Urinary bladder (tissue), 4 donors: ENCODE data around the gene DNAJB6. TPM values are rescaled to one million over a fixed set of nuclear protein-coding genes. Genes with fewer than 3 reads are reported as not detected.

Source experiments
- DNase-seq: peaks from one replicate; pipeline ENCODE4 v3.0.0-alpha.2; 2015; ENCODE audit errors: extremely low spot score
- H3K27ac ChIP-seq: one replicate; pipeline ENCODE4 v1.5.1; 2013; ENCODE audit warnings: low read depth, mild to moderate bottlenecking, moderate library complexity
- H3K36me3 ChIP-seq: one replicate; pipeline ENCODE4 v1.6.1; 2013; ENCODE audit warnings: mild to moderate bottlenecking, moderate library complexity; ENCODE audit not compliant: insufficient read depth
- H3K4me1 ChIP-seq: one replicate; pipeline ENCODE4 v1.6.1; 2013; ENCODE audit warnings: mild to moderate bottlenecking, moderate library complexity; ENCODE audit not compliant: insufficient read depth
- H3K4me3 ChIP-seq: one replicate; pipeline ENCODE4 v1.5.1; 2013; ENCODE audit warnings: low read depth, low read length
- WGBS: extraction: QIAGEN DNeasy Blood & Tissue Kit; methylation state at CpG from one replicate; pipeline ENCODE4 v1.1.7; 2013; 5-methylcytosine and 5-hydroxymethylcytosine counted together
- polyA plus RNA-seq: library from polyadenylated mRNA; stranded (reverse); fragments of 200-250 nt; gene quantifications from one replicate; pipeline ENCODE4 v1.2.3, GENCODE V29; 2013
- total RNA-seq: library from RNA; depleted of rRNA; stranded (reverse); fragments of >200 nt; gene quantifications from one replicate; pipeline ENCODE4 v1.2.3, GENCODE V29; 2014
- donor health status: healthy with polysubstance abuse.
- donor health status: healthy.

Gene DNAJB6
- total and polyA plus RNA-seq, 2 donors = 90.4 to 137 TPM

- H3K4me3 ChIP-seq = peak overlapping the region; percentile 94
- no peaks in the 10 kb centered on the region for H3K36me3 ChIP-seq
- no peak for DNase-seq
- H3K27ac ChIP-seq = peak overlapping the region; percentile 98
- WGBS = under 1% methylated on average over 59 of the region's 59 CpGs
- peaks cover 4% of the 10 kb centered on the region for H3K4me1 ChIP-seq
Observed at GRCh38 chr7:157337316-157338149, 729 bp downstream of the DNAJB6 start.

- 55% methylated on average over 25 of the region's 25 CpGs for WGBS
- Histone ChIP-seq H3K4me3 (no peak overlapping the region), H3K4me1 (peaks cover 4% of the 10 kb centered on the region), H3K27ac (no peak overlapping the region), H3K36me3 (no peaks in the 10 kb centered on the region)
- no peak for DNase-seq
Observed at GRCh38 chr7:157339777-157340677, 3.2 kb downstream of the DNAJB6 start.

- WGBS = 71% methylated on average over 11 of the region's 11 CpGs
- Histone ChIP-seq H3K4me1 (no peaks in the 10 kb centered on the region), H3K27ac (no peak overlapping the region), H3K36me3 (no peaks in the 10 kb centered on the region), H3K4me3 (no peak overlapping the region)
- DNase-seq = no peak
Observed at GRCh38 chr7:157347217-157347904, 10.6 kb downstream of the DNAJB6 start.

- Histone ChIP-seq H3K4me1 (peaks cover 2% of the 10 kb centered on the region), H3K4me3 (no peak overlapping the region), H3K36me3 (no peaks in the 10 kb centered on the region), H3K27ac (no peak overlapping the region)
- WGBS = 86% methylated on average over 11 of the region's 11 CpGs
- no peak for DNase-seq
Observed at GRCh38 chr7:157348548-157348947, 11.7 kb downstream of the DNAJB6 start.

- WGBS = 71% methylated on average over 6 of the region's 6 CpGs
- H3K36me3 ChIP-seq = no peaks in the 10 kb centered on the region
- DNase-seq = no peak
- H3K4me1 ChIP-seq = peaks cover 2% of the 10 kb centered on the region
- H3K27ac ChIP-seq = no peak overlapping the region
- H3K4me3 ChIP-seq = no peak overlapping the region
Observed at GRCh38 chr7:157352516-157352915, 15.7 kb downstream of the DNAJB6 start.

GRCh38 chr7:157355784-157356511 lies 19.1 kb downstream of the DNAJB6 start:
- peaks cover 2% of the 10 kb centered on the region for H3K36me3 ChIP-seq
- WGBS = 47% methylated on average over 15 of the region's 15 CpGs
- DNase-seq = peak; percentile 26
- peaks cover 2% of the 10 kb centered on the region for H3K4me1 ChIP-seq
- H3K4me3 ChIP-seq = no peak overlapping the region
- no peak overlapping the region for H3K27ac ChIP-seq

GRCh38 chr7:157357129-157358040 lies 20.6 kb downstream of the DNAJB6 start:
- Histone ChIP-seq H3K36me3 (peaks cover 2% of the 10 kb centered on the region), H3K4me1 (peaks cover 2% of the 10 kb centered on the region), H3K27ac (no peak overlapping the region), H3K4me3 (no peak overlapping the region)
- no peak for DNase-seq
- WGBS = 91% methylated on average over 24 of the region's 24 CpGs

- H3K4me1 ChIP-seq = no peaks in the 10 kb centered on the region
- no peak overlapping the region for H3K27ac ChIP-seq
- WGBS = 77% methylated on average over 13 of the region's 13 CpGs
- H3K36me3 ChIP-seq = peaks cover 2% of the 10 kb centered on the region
- no peak overlapping the region for H3K4me3 ChIP-seq
- DNase-seq = peak; percentile 28
Observed at GRCh38 chr7:157358041-157358752, 21.4 kb downstream of the DNAJB6 start.

- H3K4me1 ChIP-seq = no peaks in the 10 kb centered on the region
- 86% methylated on average over 4 of the region's 4 CpGs for WGBS
- H3K36me3 ChIP-seq = peaks cover 2% of the 10 kb centered on the region
- H3K4me3 ChIP-seq = no peak overlapping the region
- DNase-seq = no peak
- H3K27ac ChIP-seq = no peak overlapping the region
Observed at GRCh38 chr7:157358753-157359096, 21.9 kb downstream of the DNAJB6 start.

- no peaks in the 10 kb centered on the region for H3K4me1 ChIP-seq
- WGBS = 82% methylated on average over 5 of the region's 5 CpGs
- DNase-seq = no peak
- no peak overlapping the region for H3K27ac ChIP-seq
- no peak overlapping the region for H3K4me3 ChIP-seq
- peaks cover 5% of the 10 kb centered on the region for H3K36me3 ChIP-seq
Observed at GRCh38 chr7:157359581-157359980, 22.8 kb downstream of the DNAJB6 start.

- Histone ChIP-seq H3K27ac (no peak overlapping the region), H3K4me1 (no peaks in the 10 kb centered on the region), H3K4me3 (no peak overlapping the region), H3K36me3 (peaks cover 5% of the 10 kb centered on the region)
- 74% methylated on average over 3 of the region's 3 CpGs for WGBS
- no peak for DNase-seq
Observed at GRCh38 chr7:157360483-157361025, 23.8 kb downstream of the DNAJB6 start.
